ENCODE measurements around the gene PLCH2.
"Not testable (repeated sequence)": the region's sequence is repeated elsewhere in the genome, so short reads cannot be mapped to it uniquely, and the experiment has no call there.

PLCH2 gene

DNA sequence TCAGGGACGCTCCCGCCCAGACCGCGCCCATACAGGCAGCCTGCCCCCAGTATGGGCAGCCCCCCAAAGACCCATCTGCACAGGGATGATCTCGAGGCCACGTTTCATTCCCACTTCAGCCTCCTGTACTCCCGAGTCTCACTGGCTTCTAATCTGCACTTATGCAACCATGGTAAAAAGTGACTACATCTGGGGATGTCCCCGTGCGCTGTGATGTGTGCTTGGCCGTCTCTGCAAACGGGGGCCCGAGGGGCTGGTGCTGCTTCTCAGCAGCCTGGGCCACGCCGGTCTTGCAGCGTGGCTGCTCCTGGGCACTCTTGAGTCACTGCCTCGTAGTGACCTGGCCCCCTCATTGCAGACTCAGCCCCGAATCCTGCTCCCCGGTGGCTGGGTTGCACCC lies 17.4 kb upstream of the PLCH2 start:
- DNase-seq (ENCODE audit: extremely low spot score, insufficient read length, low read depth) (no peak), FAIRE-seq (no peak)

GRCh38 chr1:2459102-2459753 lies 16.9 kb upstream of the PLCH2 start:
- not testable (repeated sequence) for DNase-seq (ENCODE audit: extremely low spot score, insufficient read length, low read depth); FAIRE-seq

GRCh38 chr1:2459757-2460156 lies 16.3 kb upstream of the PLCH2 start:
- FAIRE-seq (no peak), DNase-seq (ENCODE audit: extremely low spot score, insufficient read length, low read depth) (no peak)

DNA sequence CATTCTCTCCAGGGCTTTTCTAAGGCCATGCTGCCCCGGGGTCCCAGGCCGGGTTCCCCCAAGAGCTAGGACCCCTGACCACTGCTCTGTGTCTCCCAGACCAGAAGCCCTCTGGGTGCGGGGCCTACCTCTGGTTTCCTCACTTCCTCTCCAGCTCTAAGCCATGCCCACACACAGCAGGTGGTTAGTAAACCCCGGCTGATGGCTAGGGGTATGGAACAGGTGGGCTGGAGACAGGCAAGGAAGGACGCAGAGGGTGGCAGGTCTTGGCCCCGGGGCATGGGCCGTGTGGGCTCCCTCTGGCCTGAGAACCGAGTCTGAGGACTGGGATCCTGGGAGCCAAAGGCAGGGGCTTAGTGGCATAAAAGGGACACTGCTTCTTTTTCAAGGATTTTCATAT lies 15.9 kb upstream of the PLCH2 start:
- FAIRE-seq: no peak

GRCh38 chr1:2460996-2461751 lies 14.9 kb upstream of the PLCH2 start:
- no peak for FAIRE-seq

More for the DNA sequence above, 15.9 kb upstream of the PLCH2 start:
- no peak for DNase-seq (ENCODE audit: extremely low spot score, insufficient read length, low read depth)

DNA sequence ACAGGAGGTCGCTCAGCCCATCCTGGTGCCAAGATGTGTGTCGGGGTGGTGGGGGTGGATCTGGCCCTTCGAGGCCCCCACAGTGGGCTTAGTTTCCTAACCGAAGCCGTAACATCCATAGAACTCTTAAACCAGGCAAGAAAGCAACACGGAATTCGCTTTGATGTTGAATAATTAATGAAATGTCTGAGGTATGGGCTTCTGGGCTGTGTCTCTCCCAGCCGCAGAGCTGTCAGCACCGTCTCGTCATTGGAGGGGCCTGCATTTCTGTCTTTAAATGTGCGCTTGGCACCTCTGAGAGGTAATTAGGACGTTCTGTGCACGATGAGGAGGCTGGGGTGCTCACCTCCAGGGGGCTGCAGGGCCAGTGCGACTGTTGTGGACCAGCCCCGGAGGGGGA lies 13.3 kb upstream of the PLCH2 start:
- no peak for FAIRE-seq
- no peak for DNase-seq (ENCODE audit: extremely low spot score, insufficient read length, low read depth)

More at GRCh38 chr1:2460996-2461751, 14.9 kb upstream of the PLCH2 start:
- DNase-seq (ENCODE audit: extremely low spot score, insufficient read length, low read depth): no peak

GRCh38 chr1:2463396-2463795 lies 12.7 kb upstream of the PLCH2 start:
- FAIRE-seq (no peak), DNase-seq (ENCODE audit: extremely low spot score, insufficient read length, low read depth) (no peak)

DNA sequence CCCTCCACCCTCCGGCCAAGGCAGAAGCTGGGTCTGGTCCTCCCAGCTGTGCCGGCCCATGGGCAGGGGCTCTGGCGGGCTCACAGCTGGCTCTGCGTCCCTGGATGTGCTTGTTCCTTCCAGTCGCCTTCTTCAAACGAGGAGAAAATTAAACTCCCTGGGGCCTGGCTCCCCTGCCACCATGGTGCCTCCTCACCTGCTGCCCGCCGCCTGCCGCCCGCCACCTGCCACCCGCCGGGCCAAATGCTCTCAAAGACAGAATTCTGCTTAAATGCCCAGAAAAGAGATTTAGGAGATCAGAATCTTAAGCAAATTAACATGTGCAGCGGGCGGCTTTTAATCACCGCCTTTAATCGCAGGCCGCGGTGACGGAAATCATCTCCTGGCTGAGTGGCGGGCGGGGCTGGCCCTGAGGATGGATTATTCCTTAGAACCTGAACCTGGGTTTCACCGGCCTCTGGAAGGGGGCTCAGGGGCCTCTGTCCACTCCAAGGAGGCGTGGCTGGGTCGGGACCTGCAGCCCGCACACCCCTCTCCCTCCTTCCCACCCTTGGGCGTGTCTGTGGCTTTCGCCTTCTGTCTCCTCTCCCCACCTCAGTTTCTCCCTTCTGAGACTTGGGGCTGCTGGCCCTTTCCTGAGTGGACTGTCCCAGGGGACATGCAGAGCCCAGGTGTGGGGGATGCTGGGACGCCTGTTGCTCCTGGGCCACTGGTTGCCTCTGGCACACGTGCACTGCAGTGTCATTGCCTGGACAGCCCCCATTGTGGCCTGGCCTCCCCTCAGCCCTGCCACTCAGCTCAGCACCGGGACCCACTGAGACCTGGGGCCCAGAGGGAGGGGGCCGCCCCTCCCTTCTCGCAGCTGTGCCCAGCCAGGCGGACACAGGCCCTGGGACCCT lies 10.5 kb upstream of the PLCH2 start:
- DNase-seq (ENCODE audit: extremely low spot score, insufficient read length, low read depth): no peak

DNA sequence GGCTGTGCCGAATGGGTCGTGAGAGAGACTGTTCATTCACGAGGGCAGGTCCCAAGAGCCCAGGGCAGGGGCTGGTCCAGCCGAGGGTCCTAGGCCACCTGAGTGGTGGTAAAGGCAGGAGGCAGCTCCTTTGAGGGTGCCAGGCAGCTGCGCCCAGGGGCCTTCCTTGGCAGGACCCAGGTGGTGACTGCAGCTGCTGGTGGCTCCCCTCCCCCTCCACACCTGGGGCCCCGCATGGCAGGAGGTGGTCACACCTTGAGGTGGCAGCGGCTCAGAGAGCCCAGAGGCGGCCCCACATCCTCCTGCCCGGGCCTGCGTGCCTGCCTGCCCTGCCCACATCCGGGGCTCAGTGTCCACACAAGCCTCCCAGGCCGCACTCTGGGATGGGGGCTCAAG lies 9.8 kb upstream of the PLCH2 start:
- DNase-seq (ENCODE audit: extremely low spot score, insufficient read length, low read depth) (no peak), FAIRE-seq (no peak)

More for the DNA sequence above, 10.5 kb upstream of the PLCH2 start:
- no peak for FAIRE-seq

DNA sequence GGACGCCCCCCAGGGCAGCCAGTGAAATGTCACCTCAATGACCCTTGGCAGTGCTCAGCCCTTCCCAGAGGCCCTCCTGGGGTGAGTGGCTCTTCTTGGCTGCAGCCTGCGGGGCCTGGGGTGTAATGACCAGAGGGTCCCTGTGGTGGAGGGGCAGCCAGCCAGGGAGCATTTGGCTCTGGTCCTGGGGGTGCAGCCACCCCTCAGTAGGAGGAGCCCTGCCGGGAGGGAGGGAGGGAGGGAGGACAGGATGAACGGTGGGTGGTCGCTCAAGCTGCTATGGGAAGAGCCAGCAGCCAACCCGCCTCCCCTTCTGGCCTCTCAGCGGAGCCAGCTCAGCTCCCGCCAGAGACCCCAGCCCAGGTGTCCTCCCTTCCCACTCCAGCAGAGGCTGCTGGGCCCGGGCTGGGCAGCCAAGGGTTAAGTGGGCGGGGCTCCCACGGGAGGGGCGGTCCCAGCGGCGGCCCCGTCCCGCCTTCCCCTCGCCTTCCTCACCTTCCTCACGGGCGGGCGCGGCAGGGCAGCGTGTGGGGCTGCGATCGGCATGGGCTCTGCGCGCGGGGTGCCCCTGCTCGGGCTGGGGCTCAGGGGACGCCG lies 9.0 kb upstream of the PLCH2 start:
- no peak for DNase-seq (ENCODE audit: extremely low spot score, insufficient read length, low read depth)

DNA sequence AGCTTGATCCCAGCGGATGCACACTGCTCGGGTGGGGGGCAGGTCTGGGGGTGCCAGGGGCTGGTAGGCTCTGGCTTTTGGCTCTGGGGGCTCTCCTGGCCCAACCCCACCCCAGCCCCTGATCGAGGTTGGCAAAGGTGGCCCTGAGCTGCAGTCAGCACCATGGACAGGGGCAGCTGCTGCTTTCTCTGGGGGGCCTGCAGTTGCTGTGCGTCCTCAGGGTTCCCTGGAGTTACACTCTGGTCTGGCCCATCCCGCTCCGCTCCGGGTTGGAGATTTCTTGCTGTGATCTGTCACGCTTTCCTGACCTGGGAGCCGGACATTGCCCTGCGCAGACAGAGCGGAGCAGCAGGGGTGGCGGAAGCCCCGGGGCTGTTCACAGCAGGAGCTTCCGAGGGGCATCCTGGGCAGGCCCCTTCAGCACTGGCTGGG lies 8.0 kb upstream of the PLCH2 start:
- FAIRE-seq (no peak), DNase-seq (ENCODE audit: extremely low spot score, insufficient read length, low read depth) (no peak)

More for the DNA sequence above, 9.0 kb upstream of the PLCH2 start:
- FAIRE-seq: no peak

DNA sequence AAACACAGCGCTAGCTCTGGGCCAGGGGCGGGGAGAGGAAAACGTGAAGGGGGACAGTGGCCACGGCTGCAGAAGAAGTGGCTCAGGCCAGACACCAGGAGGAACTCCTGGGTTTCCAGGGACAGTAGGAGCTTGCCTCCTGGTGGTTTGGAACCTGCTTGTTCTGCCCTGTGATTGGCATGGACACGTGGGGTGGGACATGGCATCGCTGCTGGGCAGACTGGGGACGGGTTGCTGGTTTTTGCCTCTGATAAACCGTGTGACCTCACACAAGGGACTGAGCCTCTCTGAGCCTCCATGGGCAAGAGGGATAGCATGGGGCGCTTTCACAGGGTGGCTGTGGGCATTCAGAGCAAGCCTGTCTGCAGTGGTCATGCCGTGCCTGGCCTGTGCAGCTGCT lies 7.5 kb upstream of the PLCH2 start:
- DNase-seq (ENCODE audit: extremely low spot score, insufficient read length, low read depth) (no peak), FAIRE-seq (no peak)

- DNase-seq (ENCODE audit: extremely low spot score, insufficient read length, low read depth) (no peak), FAIRE-seq (no peak)
Measured at GRCh38 chr1:2469103-2469940, 6.8 kb upstream of the PLCH2 start.

DNA sequence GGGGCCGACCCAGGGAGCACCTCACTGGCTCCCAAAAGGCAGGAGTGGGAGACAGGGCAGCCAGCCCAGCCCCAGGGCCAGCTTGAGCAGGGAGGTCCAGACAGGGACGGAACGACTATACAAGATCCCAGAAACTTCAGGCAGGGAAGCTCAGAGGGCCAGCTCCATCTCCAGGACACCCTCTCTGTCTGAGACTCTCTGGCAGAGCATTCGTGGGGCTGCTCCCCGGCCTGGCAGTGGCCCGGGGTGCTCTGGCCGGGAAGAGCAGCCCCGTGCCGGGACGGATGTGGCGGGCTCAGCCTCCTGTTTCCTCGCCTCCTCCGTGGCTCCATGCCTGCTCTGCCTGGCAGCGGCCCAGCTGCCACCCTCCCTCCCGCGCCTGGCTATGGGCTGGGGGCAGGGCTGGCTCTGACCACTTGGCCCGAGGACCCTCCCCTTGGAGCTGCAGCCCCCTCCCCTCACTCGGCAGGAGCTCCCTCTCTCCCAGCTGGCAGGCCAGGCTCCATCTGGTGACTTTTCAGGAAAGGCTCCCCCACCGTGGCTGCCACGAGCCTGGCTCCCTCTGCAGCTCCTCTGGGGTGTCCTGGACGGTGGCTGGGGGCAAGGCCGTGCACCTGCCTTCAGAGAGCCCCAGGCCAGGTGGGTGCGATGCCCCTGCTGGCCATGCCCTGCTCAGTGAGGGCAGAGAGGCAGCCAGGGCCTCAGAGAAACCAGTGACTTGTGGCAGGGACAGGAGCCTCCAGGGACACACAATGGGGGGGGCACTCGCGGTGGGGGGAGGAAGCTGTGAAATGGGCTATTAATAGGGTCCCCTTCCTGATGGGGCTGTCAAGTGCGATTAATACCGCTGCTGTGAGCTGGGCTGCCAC lies 5.6 kb upstream of the PLCH2 start:
- DNase-seq (ENCODE audit: extremely low spot score, insufficient read length, low read depth) (no peak), FAIRE-seq (no peak)

- FAIRE-seq (no peak), DNase-seq (ENCODE audit: extremely low spot score, insufficient read length, low read depth) (no peak)
Measured at GRCh38 chr1:2471159-2471471, 5.0 kb upstream of the PLCH2 start.

DNA sequence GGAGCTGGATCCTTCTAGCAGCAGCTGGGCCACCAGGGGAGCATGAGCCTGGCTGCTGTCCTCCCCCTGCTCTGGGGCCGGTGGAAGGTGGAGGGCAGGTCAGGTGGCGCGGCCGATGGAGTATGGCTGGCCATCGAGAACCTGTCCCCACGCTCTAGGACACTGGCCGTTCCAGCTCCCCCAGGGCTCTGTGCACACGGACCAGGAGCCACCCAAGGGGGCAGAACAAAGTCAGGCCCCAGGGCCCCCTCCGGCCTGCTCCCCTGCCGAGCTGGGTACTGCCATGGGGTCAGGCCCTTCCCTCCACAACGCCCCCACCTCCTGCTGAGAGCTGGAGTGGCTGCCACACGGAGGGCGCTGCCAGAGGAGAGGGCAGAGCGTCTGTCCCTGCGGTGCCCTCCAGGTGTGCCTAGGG lies 4.5 kb upstream of the PLCH2 start:
- FAIRE-seq (no peak), DNase-seq (ENCODE audit: extremely low spot score, insufficient read length, low read depth) (no peak)

DNA sequence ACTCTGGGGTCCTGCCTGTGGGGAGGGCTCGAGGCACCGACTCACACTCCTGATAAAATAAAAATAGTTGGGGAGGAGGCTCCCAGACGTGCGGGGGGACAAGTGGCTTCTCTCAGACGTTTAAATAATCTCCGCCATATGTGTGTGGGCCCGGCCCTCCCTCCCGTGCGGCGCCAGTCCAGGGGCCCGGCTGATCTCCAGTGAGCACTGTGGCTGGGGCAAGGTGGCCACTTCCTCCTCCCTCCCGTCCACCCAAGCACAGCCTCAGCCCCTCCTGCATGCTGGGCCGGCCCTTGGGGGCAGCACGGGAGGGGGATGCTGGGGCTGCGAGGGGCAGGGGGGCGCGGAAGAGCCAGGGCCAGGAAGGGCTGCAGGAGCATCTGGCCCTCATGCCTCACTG lies 4.0 kb upstream of the PLCH2 start:
- no peak for DNase-seq (ENCODE audit: extremely low spot score, insufficient read length, low read depth)
- FAIRE-seq: no peak

DNA sequence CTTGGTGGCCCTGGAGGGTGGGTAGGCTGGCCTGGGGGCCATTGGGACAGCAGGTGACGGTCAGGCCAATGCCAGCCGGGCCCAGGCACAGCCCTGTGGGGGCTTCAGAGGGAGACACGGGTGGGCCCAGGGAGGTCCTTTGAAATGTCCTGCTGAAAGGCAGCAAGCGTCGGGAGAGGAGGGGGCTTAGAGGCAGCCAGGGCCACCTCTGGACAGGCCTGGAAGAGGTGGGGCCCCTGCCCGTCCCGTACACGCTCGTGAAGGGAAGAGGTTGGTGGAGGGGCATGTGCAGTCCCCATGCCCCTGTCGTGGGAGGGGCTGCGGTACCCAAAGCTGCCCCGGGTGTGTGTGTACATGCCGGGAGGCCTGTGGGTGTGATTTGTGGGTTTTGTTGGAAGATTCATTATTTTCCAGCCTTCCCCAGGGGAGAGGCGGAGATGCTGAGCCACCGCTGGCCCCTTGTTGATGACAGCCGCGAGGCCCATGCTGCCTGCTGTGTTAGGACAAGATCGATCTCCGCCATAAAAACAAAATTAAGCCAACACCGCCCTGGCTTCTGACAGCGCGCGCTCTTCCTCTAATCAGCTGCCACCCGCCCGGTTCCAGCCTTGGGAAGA lies 3.4 kb upstream of the PLCH2 start:
- no peak for DNase-seq (ENCODE audit: extremely low spot score, insufficient read length, low read depth)
- FAIRE-seq: no peak
